Measurements from ENCODE around the gene SNRPA. TPM values are rescaled to one million over a fixed set of nuclear protein-coding genes. Genes with fewer than 3 reads are reported as not detected.
A peak's percentile ranks its signal among the peaks of the same experiment; 100 is the strongest.

The SNRPA gene
- total and polyA plus RNA-seq, 2 of the 8 experiments (the other 6 are each of a cell fraction or from before 2014, with no cell fraction given): 201 to 202 TPM

GRCh38 chr19:40800339-40800996, 49.5 kb downstream of the SNRPA start:
- DNase-seq (ENCODE audit: low read depth in 1 of 2, low spot score in 2 of 2) (no peak), FAIRE-seq (no peak)
- no peak overlapping the region for H3K4ac ChIP-seq (replicated peaks; ENCODE audit: insufficient read length, low read depth, low read length)
- H3K4me2 ChIP-seq (ENCODE audit: insufficient read depth in 1 of 2, low read depth in 2 of 2, low read length in 2 of 2): peak overlapping the region; percentile 67 to 91
- H4K5ac ChIP-seq (ENCODE audit: insufficient read length, low read depth, low read length): no peak overlapping the region
- H2BK120ac ChIP-seq (replicated peaks; ENCODE audit: low read depth, low read length): no peak overlapping the region
- peaks cover 6% of the 10 kb centered on the region for H3K23me2 ChIP-seq (ENCODE audit: low read depth, low read length)
- ChIA-PET CTCF (ENCODE audit: partially characterized antibody) (interaction anchor here (0.8 to 1.7 kb wide), 2 partner anchors 9 to 57 kb away, joined by 4 read pairs; no protein-coding TSS in a partner anchor), POLR2A (ENCODE audit: partially characterized antibody) (interaction anchor here (0.5 to 15.7 kb wide), 9 partner anchors 9 to 484 kb away, joined by 3 to 241 read pairs (median 5); partner anchors contain the start of genes ACTMAP, COQ8B, ITPKC and MIA)
- peaks cover 0 to 51% (median 24%) of the 10 kb centered on the region in 4 experiments; a peak in 6 of 7 replicates for H3K4me1 ChIP-seq (replicated peaks in 1 of 4; ENCODE audit: control insufficient read depth in 3 of 4, insufficient read depth in 4 of 4, low read length in 3 of 4)
- peaks cover 3 to 35% (median 6%) of the 10 kb centered on the region in 4 experiments; a peak in 6 of 8 replicates for H3K36me3 ChIP-seq (ENCODE audit: control insufficient read depth in 2 of 4, insufficient read depth in 4 of 4, low read length in 3 of 4)
- peak overlapping the region in 2 of 4 experiments; percentile 79 to 91; a peak in 3 of 7 replicates for H3K9ac ChIP-seq (replicated peaks in 1 of 4; ENCODE audit: extremely low read depth in 1 of 4, low read depth in 3 of 4, low read length in 3 of 4)
- no peaks in the 10 kb centered on the region for H3K9me3 ChIP-seq (ENCODE audit: insufficient read depth in 2 of 2, low read depth in 1 of 2, low read length in 1 of 2)
- H2AFZ ChIP-seq (ENCODE audit: low read length): no peak overlapping the region
- H3K79me2 ChIP-seq (ENCODE audit: control insufficient read depth in 1 of 2, insufficient read depth in 2 of 2, low read length in 2 of 2): peaks cover 14 to 61% of the 10 kb centered on the region in 2 experiments
- H3K27me3 ChIP-seq (replicated peaks in 1 of 4; ENCODE audit: control insufficient read depth in 3 of 4, extremely low read depth in 1 of 4, insufficient read depth in 3 of 4, low read length in 3 of 4): no peaks in the 10 kb centered on the region
- peaks cover 33% of the 10 kb centered on the region for H3K79me1 ChIP-seq (ENCODE audit: low read depth, low read length)
- H2BK12ac ChIP-seq (ENCODE audit: low read depth, low read length): no peak overlapping the region
- 0 out of 2 replicates have a peak overlapping the region, but pooled peaks have one; percentile 83 for H2AK5ac ChIP-seq (ENCODE audit: low read depth, low read length)
- H3K18ac ChIP-seq (ENCODE audit: extremely low read depth, low read length): no peak overlapping the region
- no peak overlapping the region for H3K23ac ChIP-seq (ENCODE audit: insufficient read length)
- WGBS, 2 experiments (ENCODE audit: extremely low coverage in 1 of 2, insufficient coverage in 1 of 2, insufficient read length in 1 of 2, insufficient replicate concordance in 2 of 2, low coverage in 1 of 2, low lambda C conversion rate in 2 of 2, missing lambda C conversion rate in 1 of 2): 85% methylated on average over 25 of the region's 27 CpGs; no CpG with 5 or more reads in 1 of the 2 experiments
- H3K14ac ChIP-seq (ENCODE audit: insufficient read length): no peak overlapping the region
- H4K20me1 ChIP-seq (replicated peaks in 1 of 2; ENCODE audit: control insufficient read depth in 1 of 2, insufficient read depth in 2 of 2, low read length in 2 of 2): peaks cover 30 to 45% of the 10 kb centered on the region in 2 experiments
- no peak overlapping the region for H3K27ac ChIP-seq (ENCODE audit: low read depth, low read length)
- H2BK20ac ChIP-seq (ENCODE audit: low read length): no peak overlapping the region
- H3K4me3 ChIP-seq (ENCODE audit: extremely low read depth in 1 of 4, insufficient read depth in 2 of 4, low read depth in 3 of 4, low read length in 4 of 4): peak overlapping the region; percentile 90 to 99 (median 92)
- H3K56ac ChIP-seq (replicated peaks; ENCODE audit: insufficient read length, low read depth, low read length): no peak overlapping the region
- no peak overlapping the region for H4K91ac ChIP-seq (replicated peaks; ENCODE audit: insufficient read length, low read length)
- H2BK15ac ChIP-seq (ENCODE audit: low read length): no peak overlapping the region
- H2BK5ac ChIP-seq (ENCODE audit: low read depth, low read length): peak overlapping the region; percentile 48; the same call in 1 of the 2 replicates
- peak overlapping the region; percentile 40; the same call in 1 of the 2 replicates for H4K8ac ChIP-seq (ENCODE audit: extremely low read depth, insufficient read depth, low read length)
- TF ChIP-seq CBX5 (IDR thresholded peaks at IDR 0.05; ENCODE audit: low read depth, low read length) (no peak), POU5F1 (IDR thresholded peaks at IDR 0.05; ENCODE audit: low read depth, low read length) (no peak), EP300 (IDR thresholded peaks at IDR 0.05; ENCODE audit: borderline replicate concordance in 1 of 2, low read depth in 2 of 2, low read length in 2 of 2) (no peak), BRCA1 (IDR thresholded peaks at IDR 0.05; ENCODE audit: low read depth, low read length) (no peak), RBBP5 (IDR thresholded peaks at IDR 0.05; ENCODE audit: borderline replicate concordance, low read depth, low read length) (no peak), CTBP2 (IDR thresholded peaks at IDR 0.05; ENCODE audit: borderline replicate concordance, insufficient read depth, insufficient read length, low read length) (no peak), NRF1 (IDR thresholded peaks at IDR 0.05; ENCODE audit: low read depth, low read length) (no peak)
- TF ChIP-seq, protein P1, sequence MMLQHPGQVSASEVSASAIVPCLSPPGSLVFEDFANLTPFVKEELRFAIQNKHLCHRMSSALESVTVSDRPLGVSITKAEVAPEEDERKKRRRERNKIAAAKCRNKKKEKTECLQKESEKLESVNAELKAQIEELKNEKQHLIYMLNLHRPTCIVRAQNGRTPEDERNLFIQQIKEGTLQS (IDR thresholded peaks at IDR 0.05; ENCODE audit: insufficient read depth, low read depth, low read length): no peak
- TF ChIP-seq, protein P2, sequence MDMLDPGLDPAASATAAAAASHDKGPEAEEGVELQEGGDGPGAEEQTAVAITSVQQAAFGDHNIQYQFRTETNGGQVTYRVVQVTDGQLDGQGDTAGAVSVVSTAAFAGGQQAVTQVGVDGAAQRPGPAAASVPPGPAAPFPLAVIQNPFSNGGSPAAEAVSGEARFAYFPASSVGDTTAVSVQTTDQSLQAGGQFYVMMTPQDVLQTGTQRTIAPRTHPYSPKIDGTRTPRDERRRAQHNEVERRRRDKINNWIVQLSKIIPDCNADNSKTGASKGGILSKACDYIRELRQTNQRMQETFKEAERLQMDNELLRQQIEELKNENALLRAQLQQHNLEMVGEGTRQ (IDR thresholded peaks at IDR 0.05; ENCODE audit: low read length): no peak

All from H1 (cell line).